GM19455 (cell line): ENCODE data around the gene WBP1.
A peak's percentile ranks its signal among the peaks of the same experiment; 100 is the strongest.
"Not testable (repeated sequence)": the region's sequence is repeated elsewhere in the genome, so short reads cannot be mapped to it uniquely, and the experiment has no call there.

ENCODE experiments used
- ATAC-seq: cut with Tn5 transposase; IDR thresholded peaks from one replicate; pipeline ENCODE4 v1.9.1; 2021; ENCODE audit not compliant: unreplicated experiment

WBP1 gene

DNA sequence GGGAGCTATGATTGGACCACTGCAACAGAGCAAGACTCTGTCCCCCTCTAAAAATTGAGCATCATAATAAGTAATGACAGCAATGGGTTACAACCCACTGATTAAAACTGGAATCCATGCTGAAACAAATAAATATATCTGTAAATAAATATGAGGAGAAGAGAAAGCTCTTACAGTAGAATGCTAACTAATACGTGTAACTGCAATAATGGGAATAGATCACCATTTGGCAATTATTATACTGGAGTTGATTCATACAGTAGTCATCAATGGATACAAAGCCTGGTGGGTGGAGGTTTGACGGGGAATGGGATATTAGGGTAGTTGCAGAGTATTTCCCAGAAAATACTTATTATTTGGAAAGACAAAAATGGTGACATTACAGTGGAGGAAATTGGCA lies 9.5 kb upstream of the WBP1 start:
- ATAC-seq, result no peak

DNA sequence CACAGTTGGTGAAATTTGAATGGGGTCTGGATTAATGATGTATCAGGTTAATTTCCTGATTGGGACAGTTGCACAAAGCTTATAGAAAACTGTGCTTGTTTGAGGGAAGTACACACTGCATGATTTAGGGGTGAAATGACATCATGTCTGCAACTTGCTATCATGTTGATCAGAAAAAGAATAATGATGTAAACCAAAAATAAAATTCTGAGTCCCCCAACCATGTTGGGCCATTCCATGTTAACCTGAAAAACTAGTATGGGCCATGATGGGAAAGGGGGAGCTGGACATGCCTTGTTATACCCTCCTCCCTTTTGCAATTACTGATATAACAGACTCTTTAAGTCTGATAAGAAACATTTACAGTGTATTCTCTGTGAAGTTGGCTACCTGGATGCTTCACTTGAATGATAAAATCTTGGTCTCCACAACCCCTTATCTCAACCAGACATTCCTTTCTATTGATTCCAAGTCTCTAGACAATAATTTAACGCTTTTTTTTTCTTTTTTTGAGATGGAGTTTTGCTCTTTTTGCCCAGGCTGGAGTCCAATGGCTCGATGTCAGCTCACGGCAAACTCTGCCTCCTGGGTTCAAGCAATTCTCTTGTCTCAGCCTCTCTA lies 7.6 kb upstream of the WBP1 start:
- no peak for ATAC-seq

DNA sequence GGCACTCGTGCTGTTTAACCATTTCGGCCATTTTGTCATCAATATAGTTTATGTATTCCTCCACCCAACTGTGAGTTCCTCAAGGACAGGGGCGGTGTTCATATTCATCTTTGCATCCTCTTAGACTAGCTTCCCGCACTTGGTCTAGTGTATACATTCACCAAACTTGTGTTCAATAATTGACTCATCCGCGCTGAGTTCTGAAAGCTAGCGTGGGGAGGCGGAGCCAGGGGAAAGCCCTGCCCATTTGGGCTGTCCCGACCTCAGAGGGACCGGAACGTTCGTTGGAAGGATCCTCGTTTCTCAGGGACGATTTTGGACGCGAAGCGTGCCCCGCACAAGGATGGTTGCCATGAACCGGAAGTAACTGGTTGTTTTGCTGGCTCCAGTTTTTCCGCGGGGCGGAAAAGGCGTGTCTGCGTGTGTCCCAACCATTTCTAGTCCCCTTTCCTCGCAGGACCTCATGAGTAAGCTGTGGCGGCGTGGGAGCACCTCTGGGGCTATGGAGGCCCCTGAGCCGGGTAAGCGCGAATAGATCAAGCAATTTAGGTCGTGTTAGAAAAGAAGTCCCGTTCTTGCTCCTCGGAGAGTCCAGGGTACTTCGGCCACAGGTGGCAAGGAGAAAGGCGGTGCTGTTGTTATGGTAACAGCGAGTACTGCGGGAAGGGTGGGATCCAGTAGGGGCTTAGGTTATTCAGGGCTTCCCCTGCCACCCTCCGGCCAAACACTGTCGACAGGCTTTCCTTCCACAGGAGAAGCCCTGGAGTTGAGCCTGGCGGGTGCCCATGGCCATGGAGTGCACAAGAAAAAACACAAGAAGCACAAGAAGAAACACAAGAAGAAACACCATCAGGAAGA lies 3.4 kb upstream of the WBP1 start, which contains the start of gene INO80B:
Gene INO80B, plus strand, starts transcription at position 434 of the 858 bp plus-strand sequence. Its CDS starts 30 bp downstream, at position 464.
- ATAC-seq, result peak; percentile 38

DNA sequence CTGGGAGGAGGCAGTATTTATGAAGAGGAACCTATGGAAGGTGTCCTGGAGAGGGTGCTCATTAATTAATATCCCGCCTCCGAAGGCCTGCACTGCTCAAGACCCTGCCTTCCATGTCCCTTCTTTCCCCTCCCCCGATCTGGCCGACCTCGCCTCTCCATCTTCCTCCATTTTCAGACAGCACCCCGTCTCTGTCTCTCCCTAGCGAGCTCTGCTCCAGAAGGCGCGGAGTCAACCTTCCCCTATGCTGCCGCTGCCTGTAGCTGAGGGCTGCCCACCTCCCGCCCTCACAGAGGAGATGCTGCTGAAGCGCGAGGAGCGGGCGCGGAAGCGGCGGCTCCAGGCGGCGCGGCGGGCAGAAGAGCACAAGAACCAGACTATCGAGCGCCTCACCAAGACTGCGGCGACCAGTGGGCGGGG lies 1.1 kb upstream of the WBP1 start:
- ATAC-seq, result no peak

DNA sequence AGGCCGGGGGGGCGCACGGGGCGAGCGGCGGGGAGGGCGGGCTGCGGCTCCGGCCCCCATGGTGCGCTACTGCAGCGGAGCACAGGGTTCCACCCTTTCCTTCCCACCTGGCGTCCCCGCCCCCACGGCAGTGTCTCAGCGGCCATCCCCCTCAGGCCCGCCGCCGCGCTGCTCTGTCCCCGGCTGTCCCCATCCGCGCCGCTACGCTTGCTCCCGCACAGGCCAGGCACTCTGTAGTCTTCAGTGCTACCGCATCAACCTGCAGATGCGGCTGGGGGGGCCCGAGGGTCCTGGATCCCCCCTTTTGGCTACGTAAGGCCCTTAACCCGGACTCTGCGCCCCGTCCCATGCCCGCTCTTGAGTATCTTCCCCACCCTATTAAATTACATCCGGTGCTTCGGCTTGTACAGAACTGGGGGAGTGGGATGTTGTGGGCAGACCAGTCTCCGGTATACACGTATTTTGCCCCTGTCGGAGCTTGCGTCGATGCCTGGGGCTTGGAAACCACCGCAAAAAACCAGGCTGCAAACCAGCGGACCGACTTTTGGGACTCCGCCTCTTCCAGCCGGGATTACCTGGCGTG lies 598 bp upstream of the WBP1 start:
- peak; percentile 36 for ATAC-seq

DNA sequence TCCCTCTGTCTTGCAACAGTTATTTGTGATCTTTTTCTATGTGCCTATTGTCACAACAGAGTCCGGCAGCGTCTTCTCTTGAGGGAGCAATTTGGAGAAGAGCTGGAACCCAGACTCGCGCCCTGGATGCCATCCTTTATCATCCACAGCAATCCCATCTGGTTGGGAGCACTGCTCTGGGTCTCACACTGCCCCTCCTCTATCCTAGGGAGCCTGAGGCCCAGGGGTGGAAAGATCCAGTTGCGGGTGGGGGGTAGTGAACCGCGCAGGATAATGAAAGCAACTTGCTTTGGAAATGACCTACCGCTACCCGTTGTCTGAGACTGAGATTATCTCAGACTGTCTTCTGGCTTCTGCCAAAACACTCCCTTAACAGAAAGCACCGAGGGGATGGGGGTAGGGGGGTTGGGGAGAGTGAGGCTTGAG lies 713 bp downstream of the WBP1 start:
- ATAC-seq, result no peak

DNA sequence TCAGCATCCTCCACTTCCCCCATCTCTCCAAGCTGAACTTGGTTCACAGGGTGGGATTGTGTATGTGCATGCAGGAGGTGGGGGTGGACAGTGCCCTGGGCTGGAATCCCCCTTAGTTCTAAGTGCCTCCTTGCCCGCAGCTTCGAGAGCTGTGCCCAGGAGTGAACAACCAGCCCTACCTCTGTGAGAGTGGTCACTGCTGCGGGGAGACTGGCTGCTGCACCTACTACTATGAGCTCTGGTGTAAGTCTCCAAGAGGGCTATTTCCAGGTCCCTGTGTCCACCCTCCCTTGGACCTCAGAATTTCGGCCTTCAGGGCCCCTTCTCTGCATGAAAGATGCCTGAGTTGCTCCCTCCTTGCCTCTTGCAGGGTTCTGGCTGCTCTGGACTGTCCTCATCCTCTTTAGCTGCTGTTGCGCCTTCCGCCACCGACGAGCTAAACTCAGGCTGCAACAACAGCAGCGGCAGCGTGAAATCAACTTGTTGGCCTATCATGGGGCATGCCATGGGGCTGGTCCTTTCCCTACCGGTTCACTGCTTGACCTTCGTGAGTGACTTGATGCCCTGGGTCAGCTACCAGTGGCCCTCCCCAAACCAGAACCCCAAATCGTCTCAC lies 1.4 kb downstream of the WBP1 start:
- not testable (repeated sequence) for ATAC-seq

DNA sequence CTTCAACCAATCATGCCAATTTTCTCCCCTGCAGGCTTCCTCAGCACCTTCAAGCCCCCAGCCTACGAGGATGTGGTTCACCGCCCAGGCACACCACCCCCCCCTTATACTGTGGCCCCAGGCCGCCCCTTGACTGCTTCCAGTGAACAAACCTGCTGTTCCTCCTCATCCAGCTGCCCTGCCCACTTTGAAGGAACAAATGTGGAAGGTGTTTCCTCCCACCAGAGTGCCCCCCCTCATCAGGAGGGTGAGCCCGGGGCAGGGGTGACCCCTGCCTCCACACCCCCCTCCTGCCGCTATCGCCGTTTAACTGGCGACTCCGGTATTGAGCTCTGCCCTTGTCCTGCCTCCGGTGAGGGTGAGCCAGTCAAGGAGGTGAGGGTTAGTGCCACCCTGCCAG lies 1.9 kb downstream of the WBP1 start:
- ATAC-seq, result not testable (repeated sequence)

DNA sequence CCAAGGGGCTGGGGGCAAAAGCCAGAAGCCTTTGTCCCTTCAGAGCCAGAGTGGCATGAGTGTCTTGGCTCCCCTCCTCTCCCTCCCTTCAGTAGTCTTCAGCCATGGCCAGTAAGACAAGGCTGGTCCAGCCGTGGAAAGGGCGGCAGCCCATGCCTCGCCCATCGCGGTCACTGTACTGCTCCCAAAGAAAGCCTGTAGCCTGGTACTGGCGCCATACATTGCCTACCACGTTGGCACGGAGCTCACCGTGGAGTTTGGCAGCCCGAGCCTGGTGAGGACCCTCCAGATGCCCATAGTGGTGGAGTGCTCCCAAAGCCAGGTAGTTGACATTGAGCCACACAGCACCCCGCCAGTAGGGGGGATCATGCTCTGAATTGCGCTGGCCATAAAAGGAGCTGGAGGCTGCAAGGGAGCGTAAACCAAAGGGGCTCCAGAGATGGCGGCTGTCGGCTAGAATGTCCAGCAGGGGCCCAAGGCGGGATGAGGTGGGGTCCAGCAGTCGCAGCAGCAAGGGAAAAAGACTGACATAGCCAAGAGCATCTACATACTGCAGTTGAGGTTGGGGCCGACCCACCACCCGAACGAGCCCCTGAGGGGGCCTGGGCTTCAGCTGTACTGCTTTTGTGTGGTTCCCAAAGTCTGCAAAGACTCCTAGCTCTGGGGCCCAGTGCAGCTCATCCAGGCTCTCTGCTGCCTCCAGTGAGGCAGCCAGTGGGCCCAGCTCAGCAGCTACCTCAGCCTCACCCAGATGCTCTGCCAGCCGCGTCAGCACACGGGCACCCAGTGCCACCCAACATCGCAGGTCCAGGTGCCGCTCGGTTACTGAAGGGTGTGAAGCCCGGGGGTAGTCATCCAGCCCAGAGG lies 3.2 kb downstream of the WBP1 start:
- no peak for ATAC-seq

DNA sequence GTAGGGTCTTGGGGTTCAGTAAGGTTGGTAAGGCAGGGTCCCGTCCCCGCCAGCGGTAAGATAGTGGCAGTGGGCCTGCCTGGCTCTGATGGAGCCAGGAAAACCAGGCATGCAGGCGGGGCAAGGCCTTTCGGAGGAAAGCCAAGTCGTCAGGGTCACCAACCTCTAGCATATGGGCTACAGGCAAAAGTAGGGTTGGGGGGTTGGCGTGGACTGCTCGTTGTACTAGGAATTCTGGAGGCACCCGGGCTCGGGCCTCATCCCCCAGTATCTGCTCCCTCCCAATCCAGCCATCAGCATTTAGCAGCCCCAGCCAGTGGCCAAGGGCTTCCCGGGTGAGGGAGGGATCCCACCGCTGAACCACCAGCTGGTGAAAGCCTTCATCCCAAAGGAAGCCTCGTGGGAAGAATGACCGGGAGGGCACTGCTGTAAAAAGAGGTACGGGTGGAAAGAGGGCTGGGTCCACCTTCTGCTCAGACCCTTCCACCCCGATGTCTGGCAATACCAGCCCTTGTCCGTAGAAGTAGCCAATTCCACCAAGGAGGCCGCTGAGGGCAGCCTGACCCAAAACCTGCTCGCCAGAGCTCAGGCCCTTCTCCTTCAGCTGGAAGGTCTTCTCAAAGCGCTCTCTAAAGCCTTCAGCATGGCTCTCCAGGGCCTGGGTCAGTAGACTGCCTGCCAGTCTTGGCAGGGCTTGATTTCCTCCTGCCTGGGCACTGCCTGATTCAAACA lies 4.0 kb downstream of the WBP1 start:
- no peak for ATAC-seq

DNA sequence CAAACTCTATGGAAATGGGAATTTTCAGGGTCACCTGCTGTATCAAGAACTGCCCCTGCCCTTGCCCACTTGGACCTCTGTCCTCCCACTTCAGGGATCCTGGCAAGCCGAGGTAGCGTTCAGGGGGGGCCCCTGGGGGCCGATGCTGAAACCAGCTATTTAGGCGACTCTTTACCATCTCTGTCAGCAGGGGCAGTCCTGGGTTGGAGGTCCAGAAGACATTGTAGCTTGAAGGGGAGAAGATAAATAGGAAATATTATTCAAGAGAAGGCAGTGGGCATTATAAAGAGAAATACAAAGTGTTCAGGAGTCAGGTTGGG lies 4.5 kb downstream of the WBP1 start:
- ATAC-seq, result no peak

DNA sequence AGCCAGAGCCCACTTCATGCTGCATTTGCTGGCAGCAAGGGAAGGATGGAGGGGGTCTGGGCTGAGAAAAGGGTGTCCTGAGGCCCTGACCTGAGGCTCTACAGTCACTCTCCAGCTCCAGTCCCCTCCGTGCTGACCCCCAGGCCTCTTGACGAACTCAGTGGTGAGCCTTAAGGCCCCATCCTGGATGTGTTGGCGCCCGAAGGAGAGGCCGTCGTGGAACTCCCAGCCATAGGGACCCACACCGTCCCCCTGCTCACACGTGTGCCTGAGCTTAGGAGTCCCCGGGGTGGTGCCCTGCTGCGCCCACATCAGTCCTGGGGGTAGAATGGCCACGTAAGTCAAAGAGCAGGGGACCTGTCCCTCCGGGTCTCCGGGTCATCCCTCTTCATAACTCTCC lies 6.2 kb downstream of the WBP1 start:
- ATAC-seq, result peak; percentile 1

DNA sequence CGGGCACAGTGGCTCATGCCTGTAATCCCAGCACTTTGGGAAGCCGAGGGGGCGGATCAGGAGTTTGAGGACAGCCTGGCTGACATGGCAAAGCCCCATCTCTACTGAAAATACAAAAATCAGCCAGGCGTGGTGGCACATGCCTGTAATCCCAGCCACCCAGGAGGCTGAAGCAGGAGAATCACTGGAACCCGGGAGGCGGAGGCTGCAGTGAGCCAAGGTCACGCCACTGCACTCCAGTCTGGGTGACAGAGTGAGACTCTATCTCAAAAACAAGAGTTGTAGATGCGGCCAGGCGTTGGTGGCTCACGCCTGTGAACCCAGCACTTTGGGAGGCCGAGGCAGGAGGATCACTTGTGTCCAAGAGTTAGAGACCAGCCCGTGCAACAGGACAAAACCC lies 12.5 kb downstream of the WBP1 start:
- not testable (repeated sequence) for ATAC-seq

DNA sequence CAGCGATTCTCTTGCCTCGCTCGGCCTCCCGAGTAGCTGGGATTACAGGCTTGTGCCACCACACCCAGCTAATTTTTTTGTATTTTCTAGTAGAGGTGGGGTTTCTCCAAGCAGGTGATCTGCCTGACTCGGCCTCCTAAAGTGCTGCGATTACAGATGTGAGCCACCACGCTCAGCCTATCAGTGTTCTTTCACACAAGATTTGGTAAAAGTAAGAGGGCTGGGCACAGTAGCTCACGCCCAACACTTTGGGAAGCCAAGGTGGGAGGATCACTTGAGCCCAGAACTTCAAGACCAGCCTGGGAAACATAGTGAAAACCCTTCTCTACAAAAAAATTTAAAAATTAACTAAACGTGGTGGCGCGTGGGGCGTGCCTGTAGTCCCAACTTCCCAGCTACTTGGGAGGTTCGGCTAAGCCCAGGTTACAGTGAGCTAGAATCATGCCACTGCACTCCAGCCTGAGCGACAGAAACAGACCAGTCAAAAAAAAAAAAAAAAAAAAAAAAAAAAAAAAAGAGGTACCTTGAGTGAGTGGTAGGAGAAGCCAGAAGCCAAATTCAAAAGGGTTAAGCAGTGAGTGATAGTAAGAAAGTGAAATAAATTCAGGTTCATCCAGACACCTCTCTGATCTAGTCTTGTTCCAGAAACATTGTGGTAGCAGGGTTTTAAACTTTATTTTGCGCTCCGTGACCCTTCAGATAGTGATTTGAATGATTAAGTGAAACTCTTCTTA lies 13.3 kb downstream of the WBP1 start:
- ATAC-seq, result no peak

DNA sequence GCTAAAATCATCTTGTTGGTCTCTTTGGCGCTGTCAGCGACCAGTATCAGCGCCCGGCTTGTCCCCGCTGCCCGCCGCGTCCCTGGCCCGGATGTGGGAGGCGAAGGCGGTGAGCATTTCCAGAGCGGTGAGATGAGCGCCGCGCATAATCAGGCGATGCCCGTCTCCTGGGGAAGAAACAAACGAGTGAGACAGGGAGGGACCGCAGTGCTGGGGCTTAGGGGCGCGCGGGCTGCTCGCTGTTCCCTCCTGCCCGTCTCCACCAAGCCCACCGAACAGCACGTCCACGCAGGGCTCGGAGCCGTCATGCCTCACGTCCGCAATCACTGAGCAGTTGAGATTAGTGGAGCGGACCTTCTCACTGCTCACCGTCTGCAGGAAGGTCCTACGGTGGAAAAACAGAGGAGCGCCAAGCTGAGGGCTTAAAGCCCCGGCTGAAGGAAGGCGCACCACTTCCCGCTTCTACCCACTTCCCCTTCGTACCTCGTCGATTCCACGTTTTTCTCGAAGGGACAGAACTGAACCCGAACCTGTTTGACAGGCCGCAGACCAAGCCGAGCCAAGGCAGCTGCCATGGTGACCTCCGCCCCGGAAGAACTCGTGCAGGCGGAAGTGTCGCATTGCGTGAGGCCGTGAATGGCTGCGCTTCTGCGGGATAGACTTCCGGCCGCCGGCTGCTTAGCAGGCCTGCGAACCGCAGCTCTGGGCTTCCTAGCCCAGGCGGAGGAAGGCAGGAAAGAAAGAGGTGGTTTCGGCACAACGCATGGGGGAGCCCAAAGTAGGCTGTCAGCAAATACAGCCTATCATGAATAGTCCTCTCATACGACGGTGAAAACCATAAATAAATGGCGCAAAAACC lies 14.1 kb downstream of the WBP1 start, which contains the start of gene MRPL53:
Gene MRPL53, minus strand, starts transcription at position 595 of the 859 bp plus-strand sequence. Its CDS starts 20 bp downstream, at position 575.
- peak; percentile 89 for ATAC-seq

DNA sequence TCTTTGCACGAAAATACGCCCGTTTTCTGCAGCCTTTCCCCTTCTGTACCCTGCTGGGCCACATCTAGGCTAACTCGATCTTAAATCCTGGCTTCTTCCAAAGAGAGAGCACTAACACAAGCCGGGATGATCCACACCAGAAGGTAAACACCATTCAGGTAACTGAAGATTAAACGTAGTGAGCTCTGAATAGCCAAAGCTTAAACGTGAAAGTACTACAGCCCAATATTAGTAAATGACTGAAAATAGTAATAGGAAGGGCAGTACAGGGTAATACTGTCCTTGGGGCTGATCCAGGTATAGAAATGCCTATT lies 14.7 kb downstream of the WBP1 start:
- no peak for ATAC-seq

DNA sequence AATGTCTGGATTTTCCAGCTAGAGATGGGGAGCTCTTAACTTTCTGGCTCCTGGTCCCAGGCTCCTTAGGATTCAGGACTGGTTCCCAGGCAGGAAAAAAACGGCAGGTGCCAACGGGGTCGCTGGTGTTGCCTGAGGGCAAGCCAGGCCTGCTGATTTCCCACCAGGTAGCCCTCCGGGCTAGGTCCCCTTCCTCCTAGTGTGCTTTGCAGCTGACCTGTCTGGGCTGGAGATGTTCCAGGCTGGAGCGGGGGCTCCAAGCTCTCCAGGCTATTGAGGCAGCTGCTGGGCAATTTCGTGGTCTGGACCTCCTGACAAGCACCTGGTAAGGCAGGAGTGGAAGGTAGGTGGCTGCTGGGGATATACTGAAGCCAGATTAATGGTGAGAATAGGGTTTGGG lies 16.2 kb downstream of the WBP1 start:
- ATAC-seq, result no peak

DNA sequence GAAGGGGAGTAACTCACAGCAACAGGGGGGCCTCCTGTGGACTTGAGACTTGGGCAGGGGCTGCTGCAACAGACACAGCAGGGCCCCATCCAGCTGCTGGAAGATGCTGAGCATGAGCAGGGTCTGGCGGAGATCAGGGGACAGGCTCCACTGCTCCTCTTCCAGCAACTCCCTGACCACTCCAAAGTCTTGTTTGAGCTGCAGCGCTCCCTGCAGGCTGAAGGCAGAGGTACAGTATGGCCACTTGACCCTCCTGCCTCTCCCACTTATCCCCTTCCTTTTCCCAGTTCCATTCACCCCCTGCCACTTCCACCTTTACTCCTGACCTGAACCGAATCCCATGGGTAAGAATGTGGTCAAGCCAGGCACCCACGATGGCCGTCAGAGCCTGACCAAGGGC lies 16.7 kb downstream of the WBP1 start:
- no peak for ATAC-seq

DNA sequence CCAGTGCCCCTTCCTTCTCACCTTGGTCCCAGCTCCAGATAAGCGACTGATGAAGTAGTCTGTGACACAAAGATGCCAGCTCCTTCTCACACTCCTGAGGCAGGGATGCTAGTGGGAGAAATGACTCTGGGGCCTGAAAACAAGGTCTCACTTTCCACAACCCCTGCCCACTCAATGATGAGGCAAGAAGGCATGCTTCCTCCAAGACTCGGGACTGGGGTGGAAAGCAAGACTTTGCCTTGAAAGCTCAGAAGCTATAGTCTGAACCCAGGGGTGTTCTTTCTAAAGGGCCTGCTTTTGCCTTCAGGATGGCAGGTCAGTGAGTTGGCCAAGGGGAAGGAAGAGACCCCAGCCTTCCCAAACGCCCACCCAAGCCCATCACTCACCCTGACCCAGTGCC lies 23.2 kb downstream of the WBP1 start:
- no peak for ATAC-seq
